CD4-positive, alpha-beta T cell (primary cell): ENCODE data around the gene CD34. TPM values are rescaled to one million over a fixed set of nuclear protein-coding genes. Genes with fewer than 3 reads are reported as not detected.
A peak's percentile ranks its signal among the peaks of the same experiment; 100 is the strongest.

Source experiments
- ATAC-seq: fragments of 200-7000 bp; cut with Tn5 transposase; one replicate; pipeline ENCODE4 v1.10.0; 2022; ENCODE audit warnings: mild to moderate bottlenecking; ENCODE audit not compliant: poor library complexity
- CTCF ChIA-PET: fragments of 350-600 bp; sonication (Branson Sonifier 250); formaldehyde crosslinking; loops from one replicate; lab custom pipeline; 2021; ENCODE audit warnings: antibody characterized with exemption, inconsistent platforms; lab: Charles Lee
- POLR2A ChIA-PET: fragments of 350-600 bp; sonication (Branson Sonifier 250); formaldehyde crosslinking; loops from one replicate; lab custom pipeline; 2021; ENCODE audit warnings: antibody characterized with exemption, inconsistent platforms; lab: Charles Lee
- DNase-seq, 14 experiments: peaks; one replicate each; pipeline ENCODE4 v3.0.0-alpha.2; 2013 to 2020; ENCODE audit warnings: mixed read lengths in 2 of 14
- H3K27ac ChIP-seq, 2 donors: one replicate each; pipeline versions ENCODE4 v1.5.1 to v1.7.0; 2013; ENCODE audit warnings: low read length in 2 of 2, low read depth in 1 of 2, mild to moderate bottlenecking in 1 of 2
- H3K27me3 ChIP-seq, 2 experiments: 1 replicate in 1 of 2; 2 replicates in 1 of 2; pipeline versions ENCODE4 v1.6.1 to v1.7.0; 2013; ENCODE audit warnings: low read length in 2 of 2, control low read depth in 1 of 2, mild to moderate bottlenecking in 1 of 2, moderate library complexity in 1 of 2; ENCODE audit not compliant: insufficient read depth in 2 of 2, control insufficient read depth in 1 of 2
- H3K36me3 ChIP-seq: one replicate; pipeline ENCODE4 v1.6.1; 2013; ENCODE audit warnings: low read length, control low read depth; ENCODE audit not compliant: insufficient read depth
- H3K4me1 ChIP-seq: one replicate; pipeline ENCODE4 v1.6.1; 2013; ENCODE audit warnings: low read length, control low read depth; ENCODE audit not compliant: insufficient read depth
- H3K4me3 ChIP-seq: one replicate; pipeline ENCODE4 v1.5.1; 2013; ENCODE audit warnings: mild to moderate bottlenecking, low read length, moderate library complexity
- H3K9me3 ChIP-seq, 2 experiments: 1 replicate in 1 of 2; 2 replicates in 1 of 2; pipeline versions ENCODE4 v1.6.1 to v1.7.0; 2013; ENCODE audit warnings: low read length in 2 of 2, mild to moderate bottlenecking in 2 of 2, control low read depth in 1 of 2, moderate library complexity in 1 of 2; ENCODE audit not compliant: control insufficient read depth in 1 of 2, insufficient read depth in 1 of 2
- H3K27ac Mint-ChIP-seq: one replicate; pipeline ENCODE4 v1.8.0; 2020; ENCODE audit warnings: mixed read lengths
- H3K27me3 Mint-ChIP-seq: one replicate; pipeline ENCODE4 v1.8.0; 2021; ENCODE audit warnings: mixed read lengths
- H3K36me3 Mint-ChIP-seq: one replicate; pipeline ENCODE4 v1.8.0; 2021; ENCODE audit warnings: low read depth, mixed read lengths
- H3K4me1 Mint-ChIP-seq: one replicate; pipeline ENCODE4 v1.8.0; 2021; ENCODE audit warnings: low read depth, mixed read lengths
- H3K4me3 Mint-ChIP-seq: one replicate; pipeline ENCODE4 v1.8.0; 2020; ENCODE audit warnings: mild to moderate bottlenecking, mixed read lengths
- H3K9me3 Mint-ChIP-seq: one replicate; pipeline ENCODE4 v1.8.0; 2020; ENCODE audit warnings: mixed read lengths
- CTCF ChIP-seq: fragments of 200-600 bp; IDR thresholded peaks from one replicate; pipeline ENCODE4 v1.8.0; 2022; ENCODE audit warnings: antibody characterized with exemption, mild to moderate bottlenecking
- intact Hi-C, 2 experiments: fragments of 100-400 bp; cut with DNase I in 1 of 2; cut with micrococcal nuclease in 1 of 2; formaldehyde crosslinking; loops; one replicate each; pipeline versions ENCODE4 v1.15.1 to v1.9.0; 2023 to 2025; cut with DNase I, micrococcal nuclease
- total RNA-seq, 174 experiments: library from RNA in 2 of 174; stranded (reverse) in 2 of 174; gene quantifications; one replicate each; pipeline ENCODE4 v1.2.3 and lab custom pipeline; 2021 to 2026

The CD34 gene
- total RNA-seq, 2 experiments from 2014 or later = not detected

DNA sequence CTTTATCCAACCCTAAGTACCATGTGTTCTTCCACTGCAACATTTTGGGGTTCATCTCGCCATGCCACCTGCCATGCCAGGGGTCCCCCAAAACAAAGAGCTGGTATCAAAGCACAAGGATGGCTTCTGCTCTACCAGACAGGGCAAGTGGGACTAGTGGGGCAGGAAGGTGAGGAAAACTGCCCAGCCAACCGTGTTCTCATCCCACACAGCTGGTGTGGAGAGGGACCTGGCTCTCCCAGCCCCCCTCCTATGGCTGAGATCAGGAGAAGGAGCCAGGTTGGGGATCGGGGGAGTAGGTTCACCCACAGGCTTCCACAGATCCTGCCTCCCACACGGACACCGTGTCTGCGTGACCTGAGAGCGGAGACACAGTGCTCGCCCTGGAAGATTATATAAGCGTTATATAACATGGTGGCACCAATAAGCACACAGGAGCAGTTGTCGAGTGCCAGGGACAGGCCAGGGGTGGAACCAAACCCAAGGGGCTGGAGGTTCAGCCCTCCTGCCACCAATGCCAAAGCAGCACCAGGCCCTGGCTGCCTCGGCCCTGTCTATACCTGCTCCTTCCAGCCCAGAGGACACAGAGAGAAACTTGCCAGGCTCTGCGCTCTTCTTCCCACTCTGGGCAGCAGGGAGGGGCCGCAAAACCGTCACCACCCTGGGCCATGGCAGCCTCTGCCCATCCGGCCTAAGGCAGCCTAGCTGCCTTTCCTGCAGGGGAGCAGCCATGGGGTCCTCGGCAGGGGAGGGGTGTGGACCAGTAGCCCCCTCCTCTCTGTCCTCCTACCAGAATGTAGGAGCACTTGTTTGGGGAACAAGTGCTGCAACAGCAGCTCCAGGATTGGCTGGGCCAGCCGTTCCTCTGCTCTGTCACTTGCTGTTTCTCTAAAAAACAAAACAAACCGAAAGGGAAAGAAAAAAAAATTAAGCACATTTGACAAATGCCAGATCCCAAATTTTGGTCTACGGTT, 43.5 kb downstream of the CD34 start:
- ATAC-seq = peak; percentile 40
- Mint-ChIP-seq H3K36me3 (peaks cover 48% of the 10 kb centered on the region), H3K27me3 (no peaks in the 10 kb centered on the region), H3K4me3 (peak overlapping the region; percentile 95), H3K9me3 (no peaks in the 10 kb centered on the region), H3K4me1 (peaks cover 84% of the 10 kb centered on the region), H3K27ac (peak overlapping the region; percentile 95)
- intact Hi-C loops = loop anchor here (2.0 to 5.0 kb wide), 2 partner anchors 15 to 115 kb away; partner anchors contain the start of gene CD46 (in 1 of the 2)
- no peaks in the 10 kb centered on the region for H3K27me3 ChIP-seq
- ChIA-PET CTCF (interaction anchor here (1.1 to 9.9 kb wide), 9 partner anchors 9 to 96 kb away, joined by 3 to 131 read pairs (median 5); no protein-coding TSS in a partner anchor), POLR2A (interaction anchor here (0.9 to 9.4 kb wide), 10 partner anchors 15 to 815 kb away, joined by 3 to 158 read pairs (median 8); partner anchors contain the start of gene PFKFB2)
- peak in 8 of 14 experiments; percentile 3 to 63 (median 43) for DNase-seq
- H3K36me3 ChIP-seq = peaks cover 38% of the 10 kb centered on the region
- peak overlapping the region; percentile 98 for H3K4me3 ChIP-seq
- H3K4me1 ChIP-seq = peaks cover 84% of the 10 kb centered on the region
- no peaks in the 10 kb centered on the region for H3K9me3 ChIP-seq
- peak overlapping the region; percentile 74 to 89 for H3K27ac ChIP-seq
- no peak for TF ChIP-seq CTCF

DNA sequence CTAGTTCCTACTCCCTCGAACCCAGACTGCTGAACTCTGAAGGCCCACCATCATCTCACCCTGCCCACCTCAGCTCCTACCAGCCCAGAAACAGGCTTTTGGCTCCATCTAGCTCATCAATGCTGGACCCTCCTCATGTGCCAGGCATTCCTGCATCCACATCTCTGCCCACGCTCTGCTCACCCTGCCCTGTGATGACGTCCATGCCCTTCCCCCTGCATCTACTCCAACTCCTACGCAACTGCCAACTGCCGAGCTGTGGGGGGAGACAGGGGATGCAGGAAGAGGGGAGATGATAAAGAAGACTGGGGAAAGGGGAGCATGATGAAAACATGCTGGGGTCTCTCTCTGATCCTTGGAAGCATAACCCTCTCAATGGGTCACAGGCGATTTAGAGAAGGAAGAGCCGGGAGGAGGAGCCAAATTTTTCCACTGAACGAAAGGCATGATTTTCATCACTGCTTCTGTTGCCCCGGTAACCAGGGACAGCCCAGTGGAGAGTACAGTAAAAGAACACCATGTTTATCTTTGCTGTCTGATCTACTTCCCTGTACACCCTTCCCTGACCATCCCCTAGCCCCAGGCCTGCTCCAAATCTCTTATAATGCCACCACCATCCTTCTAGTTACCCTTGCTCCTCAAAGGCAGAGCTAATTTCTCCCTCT, 44.3 kb downstream of the CD34 start:
- no peaks in the 10 kb centered on the region for H3K9me3 ChIP-seq
- peaks cover 86% of the 10 kb centered on the region for H3K4me1 Mint-ChIP-seq
- ChIA-PET CTCF (interaction anchor here (1.1 to 9.5 kb wide), 3 partner anchors 10 to 69 kb away, joined by 3 to 131 read pairs (median 5); no protein-coding TSS in a partner anchor), POLR2A (interaction anchor here (1.5 to 9.4 kb wide), 6 partner anchors 17 to 97 kb away, joined by 4 to 158 read pairs (median 48); no protein-coding TSS in a partner anchor)
- peaks cover 56% of the 10 kb centered on the region for H3K36me3 Mint-ChIP-seq
- peaks cover 38% of the 10 kb centered on the region for H3K36me3 ChIP-seq
- intact Hi-C loops = loop anchor here in 1 of 2 experiments (5.0 kb wide), 1 partner anchor 114 kb away; the partner anchor contains the start of gene CD46
- peak overlapping the region; percentile 95 for H3K4me3 Mint-ChIP-seq
- no peak for TF ChIP-seq CTCF
- H3K27me3 ChIP-seq = no peaks in the 10 kb centered on the region
- H3K4me3 ChIP-seq = peak overlapping the region; percentile 98
- H3K27ac Mint-ChIP-seq = peak overlapping the region; percentile 95
- ATAC-seq = peak; percentile 7
- H3K27ac ChIP-seq = peak overlapping the region; percentile 74 to 89
- DNase-seq = peak in 5 of 14 experiments; percentile 6 to 65 (median 46)
- no peaks in the 10 kb centered on the region for H3K27me3 Mint-ChIP-seq
- peaks cover 83% of the 10 kb centered on the region for H3K4me1 ChIP-seq
- no peaks in the 10 kb centered on the region for H3K9me3 Mint-ChIP-seq
